H1 (cell line): ENCODE data around the gene NFASC. TPM values are rescaled to one million over a fixed set of nuclear protein-coding genes. Genes with fewer than 3 reads are reported as not detected.

Experiments
- CTCF ChIA-PET: fragments of 300-600 bp; sonication (Branson Sonifier 250); formaldehyde crosslinking; loops from one replicate; lab custom pipeline; 2021; ENCODE audit not compliant: partially characterized antibody; lab: Charles Lee
- POLR2A ChIA-PET: fragments of 300-600 bp; sonication (Branson Sonifier 250); formaldehyde crosslinking; loops from one replicate; lab custom pipeline; 2021; ENCODE audit warnings: inconsistent platforms; ENCODE audit not compliant: partially characterized antibody; lab: Charles Lee
- DNase-seq, 2 experiments: peaks; one replicate each; pipeline versions ENCODE4 v3.0.0 to v3.0.0-alpha.2; 2010 to 2022; ENCODE audit warnings: low spot score in 2 of 2, low read depth in 1 of 2, mixed read lengths in 1 of 2
- FAIRE-seq: peaks from 2 replicates; lab custom pipeline; 2011; peaks lifted over from hg19 to GRCh38; lab: Jason Lieb, UNC
- H2AFZ ChIP-seq: 2 replicates; pipeline ENCODE4 v1.8.1; 2012; ENCODE audit warnings: low read length, inconsistent platforms
- H2AK5ac ChIP-seq: 2 replicates; pipeline ENCODE4 v1.6.1; 2013; ENCODE audit warnings: low read depth, low read length
- H2BK120ac ChIP-seq: replicated peaks from 2 replicates; pipeline ENCODE3; 2013; ENCODE audit warnings: low read depth, low read length, inconsistent platforms
- H2BK12ac ChIP-seq: 2 replicates; pipeline ENCODE4 v1.6.1; 2013; ENCODE audit warnings: low read depth, low read length
- H2BK15ac ChIP-seq: 2 replicates; pipeline ENCODE4 v1.6.1; 2013; ENCODE audit warnings: low read length
- H2BK20ac ChIP-seq: 2 replicates; pipeline ENCODE4 v1.6.1; 2013; ENCODE audit warnings: low read length
- H2BK5ac ChIP-seq: 2 replicates; pipeline ENCODE4 v1.6.1; 2013; ENCODE audit warnings: low read depth, low read length
- H3K14ac ChIP-seq: 2 replicates; pipeline ENCODE4 v1.6.1; 2013; ENCODE audit warnings: inconsistent platforms; ENCODE audit not compliant: insufficient read length
- H3K18ac ChIP-seq: 2 replicates; pipeline ENCODE4 v1.6.1; 2013; ENCODE audit warnings: low read length; ENCODE audit errors: extremely low read depth
- H3K23ac ChIP-seq: 2 replicates; pipeline ENCODE4 v1.6.1; 2013; ENCODE audit warnings: inconsistent platforms; ENCODE audit not compliant: insufficient read length
- H3K23me2 ChIP-seq: 2 replicates; pipeline ENCODE4 v1.6.1; 2013; ENCODE audit warnings: low read depth, low read length
- H3K27ac ChIP-seq: 2 replicates; pipeline ENCODE4 v1.6.1; 2011; ENCODE audit warnings: low read depth, low read length, inconsistent platforms
- H3K27me3 ChIP-seq, 4 experiments: replicated peaks in 1 of 4; 1 replicate in 1 of 4; 2 replicates in 3 of 4; pipeline versions ENCODE4 v1.6.1 to v1.8.1; 2011 to 2013; ENCODE audit warnings: low read length in 3 of 4, mild to moderate bottlenecking in 3 of 4, inconsistent platforms in 2 of 4, mixed read lengths in 2 of 4, moderate library complexity in 1 of 4; ENCODE audit not compliant: control insufficient read depth in 3 of 4, insufficient read depth in 3 of 4; ENCODE audit errors: extremely low read depth in 1 of 4
- H3K36me3 ChIP-seq, 4 experiments: 2 replicates each; pipeline versions ENCODE4 v1.6.1 to v1.8.1; 2011 to 2013; ENCODE audit warnings: mild to moderate bottlenecking in 4 of 4, low read length in 3 of 4, moderate library complexity in 2 of 4, control low read depth in 1 of 4, inconsistent platforms in 1 of 4; ENCODE audit not compliant: insufficient read depth in 4 of 4, control insufficient read depth in 2 of 4
- H3K4ac ChIP-seq: replicated peaks from 2 replicates; pipeline ENCODE3; 2013; ENCODE audit warnings: low read length, low read depth, mixed read lengths, inconsistent platforms; ENCODE audit not compliant: insufficient read length
- H3K4me1 ChIP-seq, 4 experiments: replicated peaks in 1 of 4; 1 replicate in 1 of 4; 2 replicates in 3 of 4; pipeline versions ENCODE4 v1.6.1 to v1.8.1; 2011 to 2013; ENCODE audit warnings: low read length in 3 of 4, inconsistent platforms in 2 of 4, mixed read lengths in 1 of 4; ENCODE audit not compliant: insufficient read depth in 4 of 4, control insufficient read depth in 3 of 4
- H3K4me2 ChIP-seq, 2 experiments: 2 replicates each; pipeline versions ENCODE4 v1.6.1 to v1.8.1; 2011 to 2013; ENCODE audit warnings: low read depth in 2 of 2, low read length in 2 of 2, control low read depth in 1 of 2, inconsistent platforms in 1 of 2, mild to moderate bottlenecking in 1 of 2; ENCODE audit not compliant: insufficient read depth in 1 of 2
- H3K4me3 ChIP-seq, 4 experiments: fragments of 200-600, 300-600 bp in 1 of 4; sonication (generic), shearing (Covaris generic), sonication (Bioruptor Twin) in 1 of 4; 2 replicates each; pipeline versions ENCODE4 v1.5.1 to v1.8.1; 2011 to 2016; ENCODE audit warnings: low read length in 4 of 4, low read depth in 3 of 4, control low read depth in 2 of 4, inconsistent platforms in 2 of 4, mild to moderate bottlenecking in 2 of 4, mixed read lengths in 1 of 4, moderate library complexity in 1 of 4; ENCODE audit not compliant: insufficient read depth in 2 of 4; ENCODE audit errors: extremely low read depth in 1 of 4
- H3K56ac ChIP-seq: replicated peaks from 2 replicates; pipeline ENCODE3; 2013; ENCODE audit warnings: low read depth, mild to moderate bottlenecking, mixed read lengths, low read length, inconsistent platforms; ENCODE audit not compliant: insufficient read length
- H3K79me1 ChIP-seq: 2 replicates; pipeline ENCODE4 v1.6.1; 2013; ENCODE audit warnings: low read depth, low read length, control low read depth
- H3K79me2 ChIP-seq, 2 experiments: 2 replicates each; pipeline versions ENCODE4 v1.6.1 to v1.8.1; 2012 to 2013; ENCODE audit warnings: low read length in 2 of 2, mild to moderate bottlenecking in 2 of 2, inconsistent platforms in 1 of 2; ENCODE audit not compliant: insufficient read depth in 2 of 2, control insufficient read depth in 1 of 2
- H3K9ac ChIP-seq, 4 experiments: replicated peaks in 1 of 4; 1 replicate in 1 of 4; 2 replicates in 3 of 4; pipeline versions ENCODE4 v1.6.1 to v1.8.1; 2011 to 2013; ENCODE audit warnings: low read depth in 3 of 4, low read length in 3 of 4, control low read depth in 2 of 4, mild to moderate bottlenecking in 2 of 4, moderate library complexity in 2 of 4, inconsistent platforms in 1 of 4; ENCODE audit errors: extremely low read depth in 1 of 4
- H3K9me3 ChIP-seq, 2 experiments: 2 replicates each; pipeline versions ENCODE4 v1.6.1 to v1.8.1; 2012 to 2013; ENCODE audit warnings: mild to moderate bottlenecking in 2 of 2, moderate library complexity in 2 of 2, control low read depth in 1 of 2, inconsistent platforms in 1 of 2, low read depth in 1 of 2, low read length in 1 of 2, mixed read lengths in 1 of 2; ENCODE audit not compliant: insufficient read depth in 2 of 2
- H4K20me1 ChIP-seq, 2 experiments: replicated peaks in 1 of 2; 2 replicates each; pipeline versions ENCODE3 to v1.8.1; 2011 to 2013; ENCODE audit warnings: inconsistent platforms in 2 of 2, low read length in 2 of 2, mild to moderate bottlenecking in 1 of 2; ENCODE audit not compliant: insufficient read depth in 2 of 2, control insufficient read depth in 1 of 2
- H4K5ac ChIP-seq: 2 replicates; pipeline ENCODE4 v1.6.1; 2013; ENCODE audit warnings: low read length, low read depth, mixed read lengths, inconsistent platforms; ENCODE audit not compliant: insufficient read length
- H4K8ac ChIP-seq: 2 replicates; pipeline ENCODE4 v1.8.0; 2013; ENCODE audit warnings: mild to moderate bottlenecking, moderate library complexity, low read length, inconsistent platforms; ENCODE audit not compliant: insufficient read depth; ENCODE audit errors: extremely low read depth
- H4K91ac ChIP-seq: replicated peaks from 2 replicates; pipeline ENCODE3; 2013; ENCODE audit warnings: low read length, mixed read lengths, inconsistent platforms; ENCODE audit not compliant: insufficient read length
- E2F6 ChIP-seq: IDR thresholded peaks from 2 replicates; pipeline ENCODE4 v1.6.1; 2012; ENCODE audit warnings: inconsistent platforms
- EGR1 ChIP-seq: IDR thresholded peaks from 2 replicates; pipeline ENCODE4 v1.6.1; 2011; ENCODE audit warnings: low read depth, low read length, borderline replicate concordance
- JUN ChIP-seq: IDR thresholded peaks from 2 replicates; pipeline ENCODE4 v1.6.1; 2011; ENCODE audit warnings: low read depth, mild to moderate bottlenecking, improper control_type of control experiment, low read length
- POU5F1 ChIP-seq: IDR thresholded peaks from 2 replicates; pipeline ENCODE4 v1.6.1; 2011; ENCODE audit warnings: low read depth, mild to moderate bottlenecking, low read length, moderate library complexity
- RAD21 ChIP-seq, 2 experiments: IDR thresholded peaks in 1 of 2; conservative IDR thresholded peaks in 1 of 2; 2 replicates each; pipeline ENCODE4 v1.6.1; 2011; ENCODE audit warnings: low read depth in 2 of 2, low read length in 2 of 2, improper control_type of control experiment in 1 of 2, inconsistent platforms in 1 of 2, mild to moderate bottlenecking in 1 of 2, moderate library complexity in 1 of 2
- SIN3A ChIP-seq, 2 experiments: IDR thresholded peaks in 1 of 2; conservative IDR thresholded peaks in 1 of 2; 2 replicates each; pipeline ENCODE4 v1.6.1; 2011 to 2012; ENCODE audit warnings: low read length in 2 of 2, improper control_type of control experiment in 1 of 2, low read depth in 1 of 2, mild to moderate bottlenecking in 1 of 2
- SP1 ChIP-seq: IDR thresholded peaks from 2 replicates; pipeline ENCODE4 v1.6.1; 2011; ENCODE audit warnings: low read depth, low read length
- WGBS, 2 experiments: shearing (Covaris generic) in 1 of 2; methylation state at CpG; one replicate each; pipeline versions ENCODE4 v1.1.6 to v1.1.7; 2013 to 2015; ENCODE audit warnings: low lambda C conversion rate in 2 of 2, mixed read lengths in 2 of 2, inconsistent platforms in 1 of 2, low coverage in 1 of 2, missing lambda C conversion rate in 1 of 2; ENCODE audit not compliant: insufficient replicate concordance in 2 of 2, insufficient coverage in 1 of 2, insufficient read length in 1 of 2; ENCODE audit errors: extremely low coverage in 1 of 2, missing lambda C conversion rate in 1 of 2; 5-methylcytosine and 5-hydroxymethylcytosine counted together
- polyA plus RNA-seq, 7 experiments: library from polyadenylated mRNA; depleted of rRNA in 3 of 7; stranded (reverse) in 5 of 7; unstranded in 2 of 7; fragments of >200 nt in 5 of 7; fragments of 200-250 nt in 2 of 7; gene quantifications; 1 replicate in 5 of 7; 2 replicates in 1 of 7; 4 replicates in 1 of 7; pipeline versions ENCODE4 v1.2.1 to v1.2.3, GENCODE V29; 2011 to 2013; ENCODE audit warnings: missing spikeins in 2 of 7, mixed read lengths in 2 of 7
- total RNA-seq: library from RNA; stranded (reverse); fragmentation: NEBNext Ultra II Directional; extraction: Animal tissue kit (Norgen Biotek cat#: 25700); gene quantifications from 2 replicates; pipeline ENCODE4 v1.2.1, GENCODE V29; 2021

The NFASC gene
- total and polyA plus RNA-seq, 2 of the 8 experiments (the other 6 are each of a cell fraction or from before 2014, with no cell fraction given) = 5.0 to 15.2 TPM

- Histone ChIP-seq H2BK12ac (no peak overlapping the region), H3K79me2 (no peaks in the 10 kb centered on the region)
- CTCF ChIA-PET = interaction anchor here (0.6 to 33.2 kb wide), 8 partner anchors 10 to 916 kb away, joined by 3 to 531 read pairs (median 5); no protein-coding TSS in a partner anchor
These were observed 170.5 kb downstream of the NFASC start for GRCh38 chr1:205041001-205041715.

More at GRCh38 chr1:205041001-205041715, 170.5 kb downstream of the NFASC start:
- H3K4me2 ChIP-seq = no peak overlapping the region
- no peak overlapping the region for H2AFZ ChIP-seq
- H3K4me3 ChIP-seq = no peak overlapping the region
- no peak overlapping the region; the same call in 1 of the 2 replicates for H4K8ac ChIP-seq
- H3K36me3 ChIP-seq = no peaks in the 10 kb centered on the region
- no peak overlapping the region for H3K4ac ChIP-seq
- no peak overlapping the region for H3K23ac ChIP-seq
- peaks cover 3% of the 10 kb centered on the region; the same call in 1 of the 2 replicates for H3K23me2 ChIP-seq
- no peak overlapping the region for H4K5ac ChIP-seq
- FAIRE-seq (no peak), DNase-seq (no peak)
- no peaks in the 10 kb centered on the region for H3K9me3 ChIP-seq
- no peak overlapping the region for H3K14ac ChIP-seq
- H3K79me1 ChIP-seq = no peaks in the 10 kb centered on the region
- WGBS, 2 experiments = 86% methylated on average over 4 of the region's 4 CpGs; no CpG with 5 or more reads in 1 of the 2 experiments
- POLR2A ChIA-PET = interaction anchor here (1.6 kb wide), 1 partner anchor 20 kb away, joined by 3 read pairs; no protein-coding TSS in a partner anchor
- no peak overlapping the region for H2AK5ac ChIP-seq
- H3K27me3 ChIP-seq = peaks cover 0 to 32% (median 18%) of the 10 kb centered on the region in 4 experiments; a peak in 5 of 7 replicates
- no peak overlapping the region for H2BK15ac ChIP-seq
- no peak overlapping the region for H3K56ac ChIP-seq
- H4K91ac ChIP-seq = no peak overlapping the region
- no peaks in the 10 kb centered on the region for H4K20me1 ChIP-seq
- no peak overlapping the region for H2BK20ac ChIP-seq
- H3K27ac ChIP-seq = no peak overlapping the region
- no peak overlapping the region for H3K18ac ChIP-seq
- H2BK120ac ChIP-seq = no peak overlapping the region
- H2BK5ac ChIP-seq = no peak overlapping the region
- no peak for TF ChIP-seq JUN
- no peak for TF ChIP-seq SIN3A (conservative IDR thresholded peaks at IDR 0.05 in 1 of 2, IDR thresholded peaks at IDR 0.05 in 1 of 2; ENCODE audit: low read depth in 1 of 2, low read length in 2 of 2)
- no peak for TF ChIP-seq E2F6
- TF ChIP-seq EGR1 = no peak
- no peak for TF ChIP-seq RAD21 (IDR thresholded peaks at IDR 0.05 in 1 of 2, conservative IDR thresholded peaks at IDR 0.05 in 1 of 2; ENCODE audit: low read depth in 2 of 2, low read length in 2 of 2)
- no peak for TF ChIP-seq POU5F1
- TF ChIP-seq SP1 = no peak
- no peak overlapping the region for H3K9ac ChIP-seq
- peaks cover 13 to 27% (median 16%) of the 10 kb centered on the region in 4 experiments for H3K4me1 ChIP-seq
